HEK293 (cell line): Measurements from ENCODE around the gene TRPC4AP.
"Not testable (repeated sequence)": the region's sequence is repeated elsewhere in the genome, so short reads cannot be mapped to it uniquely, and the experiment has no call there.

Experiments used
- CTCF ChIA-PET: fragments of 350-600 bp; formaldehyde crosslinking; extraction: SDS; loops from one replicate; lab custom pipeline; 2021; ENCODE audit warnings: antibody characterized with exemption; lab: Yijun Ruan, JAX
- POLR2A ChIA-PET: fragments of 300-600 bp; formaldehyde crosslinking; extraction: SDS; loops from one replicate; lab custom pipeline; 2020; ENCODE audit warnings: antibody characterized with exemption, inconsistent platforms; lab: Yijun Ruan, JAX
- H3K27ac ChIP-seq: fragments of 200-500 bp; sonication (Bioruptor generic); 2 replicates; pipeline ENCODE4 v1.5.1; 2014; ENCODE audit warnings: low read depth, low read length, control low read depth, inconsistent platforms; ENCODE audit errors: extremely low read depth
- H3K36me3 ChIP-seq, 2 experiments: fragments of 200-500 bp in 1 of 2; sonication (Bioruptor generic) in 1 of 2; 1 replicate in 1 of 2; 2 replicates in 1 of 2; pipeline ENCODE4 v1.5.1; 2014 to 2017; ENCODE audit warnings: inconsistent platforms in 2 of 2, low read length in 2 of 2; ENCODE audit not compliant: control insufficient read depth in 2 of 2, insufficient read depth in 1 of 2
- H3K4me1 ChIP-seq: fragments of 200-500 bp; sonication (Bioruptor generic); 2 replicates; pipeline ENCODE4 v1.5.1; 2014; ENCODE audit warnings: mild to moderate bottlenecking, low read length, inconsistent platforms; ENCODE audit not compliant: control insufficient read depth, insufficient read depth
- H3K4me3 ChIP-seq: 2 replicates; pipeline ENCODE4 v1.5.1; 2011; ENCODE audit warnings: low read depth, mild to moderate bottlenecking, control low read depth, low read length, moderate library complexity
- H3K9me3 ChIP-seq: fragments of 200-500 bp; sonication (Bioruptor generic); 2 replicates; pipeline ENCODE4 v1.5.1; 2014; ENCODE audit warnings: low read depth, low read length, inconsistent platforms; ENCODE audit not compliant: control insufficient read depth, insufficient read depth
- HOXC10 ChIP-seq: sonication (generic); formaldehyde crosslinking; IDR thresholded peaks from 2 replicates; pipeline ENCODE4 v1.8.1; 2023; ENCODE audit warnings: mild to moderate bottlenecking, missing genetic modification reagents
- SCRT2 ChIP-seq: fragments of 450-650 bp; formaldehyde crosslinking; IDR thresholded peaks from 2 replicates; pipeline ENCODE4 v1.5.1; 2016; ENCODE audit warnings: missing biosample characterization, missing genetic modification characterization
- SP2 ChIP-seq: fragments of 450-650 bp; formaldehyde crosslinking; IDR thresholded peaks from 2 replicates; pipeline ENCODE4 v1.5.1; 2016; ENCODE audit warnings: missing biosample characterization, missing genetic modification characterization
- ZFP69B ChIP-seq: fragments of 450-650 bp; formaldehyde crosslinking; IDR thresholded peaks from 2 replicates; pipeline ENCODE4 v1.5.1; 2016; ENCODE audit warnings: missing biosample characterization, missing genetic modification characterization
- ZNF19 ChIP-seq: fragments of 450-650 bp; formaldehyde crosslinking; IDR thresholded peaks from 2 replicates; pipeline ENCODE4; 2016; ENCODE audit warnings: missing biosample characterization, missing genetic modification characterization, low read depth
- ZNF221 ChIP-seq: fragments of 450-650 bp; formaldehyde crosslinking; IDR thresholded peaks from 2 replicates; pipeline ENCODE4 v1.5.1; 2017; ENCODE audit warnings: missing biosample characterization, missing genetic modification characterization, borderline replicate concordance
- ZNF239 ChIP-seq: fragments of 450-650 bp; formaldehyde crosslinking; IDR thresholded peaks from 2 replicates; pipeline ENCODE4 v1.5.1; 2016; ENCODE audit warnings: missing biosample characterization, missing genetic modification characterization
- ZNF324 ChIP-seq: fragments of 450-650 bp; formaldehyde crosslinking; IDR thresholded peaks from 2 replicates; pipeline ENCODE4 v1.5.1; 2016; ENCODE audit warnings: missing biosample characterization, missing genetic modification characterization
- ZNF623 ChIP-seq: fragments of 450-650 bp; formaldehyde crosslinking; IDR thresholded peaks from 2 replicates; pipeline ENCODE4 v1.5.1; 2016; ENCODE audit warnings: missing biosample characterization, missing genetic modification characterization
- ZNF629 ChIP-seq: fragments of 450-650 bp; formaldehyde crosslinking; IDR thresholded peaks from 2 replicates; pipeline ENCODE4 v1.5.1; 2017; ENCODE audit warnings: missing biosample characterization, missing genetic modification characterization
- ZNF658 ChIP-seq: fragments of 450-650 bp; formaldehyde crosslinking; IDR thresholded peaks from 2 replicates; pipeline ENCODE4; 2016; ENCODE audit warnings: missing biosample characterization, missing genetic modification characterization
- ZNF670 ChIP-seq: fragments of 450-650 bp; formaldehyde crosslinking; IDR thresholded peaks from 2 replicates; pipeline ENCODE4 v1.5.1; 2016; ENCODE audit warnings: missing biosample characterization, missing genetic modification characterization, low read depth
- ZSCAN30 ChIP-seq: fragments of 450-650 bp; IDR thresholded peaks from 2 replicates; pipeline ENCODE4 v1.5.1; 2018; ENCODE audit warnings: missing biosample characterization, mild to moderate bottlenecking, missing genetic modification characterization, moderate library complexity
- TF ChIP-seq, protein P1 (sequence below): fragments of 450-650 bp; formaldehyde crosslinking; IDR thresholded peaks from 2 replicates; pipeline ENCODE4 v1.5.1; 2016; ENCODE audit warnings: missing biosample characterization, missing genetic modification characterization
- TF ChIP-seq, protein P2 (sequence below): fragments of 450-650 bp; formaldehyde crosslinking; IDR thresholded peaks from 2 replicates; pipeline ENCODE4 v1.5.1; 2016; ENCODE audit warnings: missing biosample characterization, missing genetic modification characterization
- TF ChIP-seq, protein P3 (sequence below): fragments of 450-650 bp; formaldehyde crosslinking; IDR thresholded peaks from 2 replicates; pipeline ENCODE4 v1.5.1; 2016; ENCODE audit warnings: missing biosample characterization, missing genetic modification characterization
- TF ChIP-seq, protein P4 (sequence below): fragments of 450-650 bp; IDR thresholded peaks from 2 replicates; pipeline ENCODE4 v1.5.1; 2018; ENCODE audit warnings: missing biosample characterization, missing genetic modification characterization
- TF ChIP-seq, protein P5 (sequence below): fragments of 450-650 bp; formaldehyde crosslinking; IDR thresholded peaks from 2 replicates; pipeline ENCODE4 v1.5.1; 2016; ENCODE audit warnings: missing biosample characterization, missing genetic modification characterization
- TF ChIP-seq, protein P6 (sequence below): fragments of 450-650 bp; formaldehyde crosslinking; IDR thresholded peaks from 2 replicates; pipeline ENCODE4 v1.5.1; 2016; ENCODE audit warnings: missing biosample characterization, missing genetic modification characterization

TRPC4AP gene

DNA sequence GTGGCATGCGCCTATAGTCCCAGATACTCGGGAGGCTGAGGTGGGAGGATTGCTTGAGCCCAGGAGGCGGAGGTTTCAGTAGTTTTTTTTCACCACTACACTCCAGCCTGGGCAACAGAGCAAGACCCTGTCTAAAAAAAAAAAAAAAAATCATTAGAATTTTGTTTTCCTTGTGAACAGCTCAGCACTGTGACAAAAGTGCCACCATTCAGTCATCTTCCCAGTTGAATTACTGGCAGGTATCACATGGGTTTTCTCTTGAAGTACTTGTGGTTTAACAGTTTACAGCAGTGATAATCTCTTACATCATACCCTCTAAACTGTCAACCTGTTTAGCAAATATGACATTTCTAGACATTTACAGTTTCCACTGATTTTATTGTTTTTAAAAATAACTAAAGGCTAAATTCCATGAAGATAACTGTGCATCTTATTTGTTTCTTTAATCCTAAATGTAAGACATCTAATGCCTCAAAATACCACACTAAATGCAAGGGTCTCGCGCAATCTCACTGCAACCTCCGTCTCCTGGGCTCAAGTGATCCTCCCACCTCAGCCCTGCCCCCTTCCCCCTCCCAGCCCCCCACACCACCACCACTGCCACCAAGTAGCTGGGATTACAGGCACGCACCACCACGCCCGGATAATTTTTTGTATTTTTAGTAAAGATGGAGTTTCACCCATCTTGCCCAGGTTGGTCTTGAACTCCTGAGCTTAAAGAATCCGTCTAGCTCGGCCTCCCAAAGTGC lies 7.0 kb downstream of the TRPC4AP start (continued):
- TF ChIP-seq, protein P1, sequence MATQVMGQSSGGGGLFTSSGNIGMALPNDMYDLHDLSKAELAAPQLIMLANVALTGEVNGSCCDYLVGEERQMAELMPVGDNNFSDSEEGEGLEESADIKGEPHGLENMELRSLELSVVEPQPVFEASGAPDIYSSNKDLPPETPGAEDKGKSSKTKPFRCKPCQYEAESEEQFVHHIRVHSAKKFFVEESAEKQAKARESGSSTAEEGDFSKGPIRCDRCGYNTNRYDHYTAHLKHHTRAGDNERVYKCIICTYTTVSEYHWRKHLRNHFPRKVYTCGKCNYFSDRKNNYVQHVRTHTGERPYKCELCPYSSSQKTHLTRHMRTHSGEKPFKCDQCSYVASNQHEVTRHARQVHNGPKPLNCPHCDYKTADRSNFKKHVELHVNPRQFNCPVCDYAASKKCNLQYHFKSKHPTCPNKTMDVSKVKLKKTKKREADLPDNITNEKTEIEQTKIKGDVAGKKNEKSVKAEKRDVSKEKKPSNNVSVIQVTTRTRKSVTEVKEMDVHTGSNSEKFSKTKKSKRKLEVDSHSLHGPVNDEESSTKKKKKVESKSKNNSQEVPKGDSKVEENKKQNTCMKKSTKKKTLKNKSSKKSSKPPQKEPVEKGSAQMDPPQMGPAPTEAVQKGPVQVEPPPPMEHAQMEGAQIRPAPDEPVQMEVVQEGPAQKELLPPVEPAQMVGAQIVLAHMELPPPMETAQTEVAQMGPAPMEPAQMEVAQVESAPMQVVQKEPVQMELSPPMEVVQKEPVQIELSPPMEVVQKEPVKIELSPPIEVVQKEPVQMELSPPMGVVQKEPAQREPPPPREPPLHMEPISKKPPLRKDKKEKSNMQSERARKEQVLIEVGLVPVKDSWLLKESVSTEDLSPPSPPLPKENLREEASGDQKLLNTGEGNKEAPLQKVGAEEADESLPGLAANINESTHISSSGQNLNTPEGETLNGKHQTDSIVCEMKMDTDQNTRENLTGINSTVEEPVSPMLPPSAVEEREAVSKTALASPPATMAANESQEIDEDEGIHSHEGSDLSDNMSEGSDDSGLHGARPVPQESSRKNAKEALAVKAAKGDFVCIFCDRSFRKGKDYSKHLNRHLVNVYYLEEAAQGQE (tag by site-specific recombination), result no peak
- TF ChIP-seq ZNF670 (no peak), ZNF221 (no peak), ZFP69B (tag by site-specific recombination) (no peak), SCRT2 (tag by site-specific recombination) (peak; percentile 47; the same call in 1 of the 2 replicates), ZSCAN30 (no peak), ZNF623 (tag by site-specific recombination) (no peak), ZNF629 (tag by site-specific recombination) (peak; percentile 69), HOXC10 (CRISPR knock-in tag) (no peak), ZNF19 (tag by site-specific recombination) (no peak), ZNF658 (tag by site-specific recombination) (no peak), SP2 (tag by site-specific recombination) (no peak)
- TF ChIP-seq, protein P2, sequence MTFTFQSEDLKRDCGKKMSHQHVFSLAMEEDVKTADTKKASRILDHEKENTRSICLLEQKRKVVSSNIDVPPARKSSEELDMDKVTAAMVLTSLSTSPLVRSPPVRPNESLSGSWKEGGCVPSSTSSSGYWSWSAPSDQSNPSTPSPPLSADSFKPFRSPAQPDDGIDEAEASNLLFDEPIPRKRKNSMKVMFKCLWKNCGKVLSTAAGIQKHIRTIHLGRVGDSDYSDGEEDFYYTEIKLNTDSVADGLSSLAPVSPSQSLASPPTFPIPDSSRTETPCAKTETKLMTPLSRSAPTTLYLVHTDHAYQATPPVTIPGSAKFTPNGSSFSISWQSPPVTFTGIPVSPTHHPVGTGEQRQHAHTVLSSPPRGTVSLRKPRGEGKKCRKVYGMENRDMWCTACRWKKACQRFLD (tag by site-specific recombination), result no peak
- TF ChIP-seq, protein P3, sequence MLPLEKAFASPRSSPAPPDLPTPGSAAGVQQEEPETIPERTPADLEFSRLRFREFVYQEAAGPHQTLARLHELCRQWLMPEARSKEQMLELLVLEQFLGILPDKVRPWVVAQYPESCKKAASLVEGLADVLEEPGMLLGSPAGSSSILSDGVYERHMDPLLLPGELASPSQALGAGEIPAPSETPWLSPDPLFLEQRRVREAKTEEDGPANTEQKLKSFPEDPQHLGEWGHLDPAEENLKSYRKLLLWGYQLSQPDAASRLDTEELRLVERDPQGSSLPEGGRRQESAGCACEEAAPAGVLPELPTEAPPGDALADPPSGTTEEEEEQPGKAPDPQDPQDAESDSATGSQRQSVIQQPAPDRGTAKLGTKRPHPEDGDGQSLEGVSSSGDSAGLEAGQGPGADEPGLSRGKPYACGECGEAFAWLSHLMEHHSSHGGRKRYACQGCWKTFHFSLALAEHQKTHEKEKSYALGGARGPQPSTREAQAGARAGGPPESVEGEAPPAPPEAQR (tag by site-specific recombination), result no peak
- TF ChIP-seq, protein P4, sequence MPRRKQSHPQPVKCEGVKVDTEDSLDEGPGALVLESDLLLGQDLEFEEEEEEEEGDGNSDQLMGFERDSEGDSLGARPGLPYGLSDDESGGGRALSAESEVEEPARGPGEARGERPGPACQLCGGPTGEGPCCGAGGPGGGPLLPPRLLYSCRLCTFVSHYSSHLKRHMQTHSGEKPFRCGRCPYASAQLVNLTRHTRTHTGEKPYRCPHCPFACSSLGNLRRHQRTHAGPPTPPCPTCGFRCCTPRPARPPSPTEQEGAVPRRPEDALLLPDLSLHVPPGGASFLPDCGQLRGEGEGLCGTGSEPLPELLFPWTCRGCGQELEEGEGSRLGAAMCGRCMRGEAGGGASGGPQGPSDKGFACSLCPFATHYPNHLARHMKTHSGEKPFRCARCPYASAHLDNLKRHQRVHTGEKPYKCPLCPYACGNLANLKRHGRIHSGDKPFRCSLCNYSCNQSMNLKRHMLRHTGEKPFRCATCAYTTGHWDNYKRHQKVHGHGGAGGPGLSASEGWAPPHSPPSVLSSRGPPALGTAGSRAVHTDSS, result no peak

DNA sequence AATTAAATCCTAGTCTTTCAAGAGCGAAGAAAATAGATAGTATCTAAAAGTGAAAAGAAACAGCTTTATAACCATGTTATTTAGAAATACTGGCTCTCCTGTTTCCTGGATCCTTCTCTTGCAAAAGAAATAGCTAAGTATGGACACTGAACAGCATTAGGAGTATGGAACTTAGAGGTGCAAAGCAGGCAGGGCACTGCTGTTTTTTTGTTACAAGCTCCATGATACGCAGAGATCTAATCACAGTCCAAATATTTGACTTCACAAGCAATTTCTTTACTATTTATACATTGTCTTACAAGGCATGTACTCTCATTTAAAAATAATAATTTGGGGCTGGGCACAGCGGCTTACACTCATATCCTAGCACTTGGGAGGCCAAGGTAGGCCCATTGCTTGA lies 7.6 kb downstream of the TRPC4AP start:
- ChIA-PET CTCF (interaction anchor here (0.7 to 1.0 kb wide), 3 partner anchors 11 to 218 kb away, joined by 4 read pairs; no protein-coding TSS in a partner anchor), POLR2A (interaction anchor here (0.6 kb wide), 1 partner anchor 207 kb away, joined by 6 read pairs; no protein-coding TSS in a partner anchor)
- Histone ChIP-seq H3K4me3 (no peak overlapping the region), H3K27ac (no peak overlapping the region), H3K36me3 (no peaks in the 10 kb centered on the region; a peak in 1 of 3 replicates), H3K9me3 (no peaks in the 10 kb centered on the region), H3K4me1 (peaks cover 14% of the 10 kb centered on the region)
- no peak for TF ChIP-seq ZNF239 (tag by site-specific recombination)
- TF ChIP-seq, protein P5, sequence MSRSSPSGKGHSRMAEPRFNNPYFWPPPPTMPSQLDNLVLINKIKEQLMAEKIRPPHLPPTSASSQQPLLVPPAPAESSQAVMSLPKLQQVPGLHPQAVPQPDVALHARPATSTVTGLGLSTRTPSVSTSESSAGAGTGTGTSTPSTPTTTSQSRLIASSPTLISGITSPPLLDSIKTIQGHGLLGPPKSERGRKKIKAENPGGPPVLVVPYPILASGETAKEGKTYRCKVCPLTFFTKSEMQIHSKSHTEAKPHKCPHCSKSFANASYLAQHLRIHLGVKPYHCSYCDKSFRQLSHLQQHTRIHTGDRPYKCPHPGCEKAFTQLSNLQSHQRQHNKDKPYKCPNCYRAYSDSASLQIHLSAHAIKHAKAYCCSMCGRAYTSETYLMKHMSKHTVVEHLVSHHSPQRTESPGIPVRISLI (tag by site-specific recombination), result no peak
- TF ChIP-seq, protein P6, sequence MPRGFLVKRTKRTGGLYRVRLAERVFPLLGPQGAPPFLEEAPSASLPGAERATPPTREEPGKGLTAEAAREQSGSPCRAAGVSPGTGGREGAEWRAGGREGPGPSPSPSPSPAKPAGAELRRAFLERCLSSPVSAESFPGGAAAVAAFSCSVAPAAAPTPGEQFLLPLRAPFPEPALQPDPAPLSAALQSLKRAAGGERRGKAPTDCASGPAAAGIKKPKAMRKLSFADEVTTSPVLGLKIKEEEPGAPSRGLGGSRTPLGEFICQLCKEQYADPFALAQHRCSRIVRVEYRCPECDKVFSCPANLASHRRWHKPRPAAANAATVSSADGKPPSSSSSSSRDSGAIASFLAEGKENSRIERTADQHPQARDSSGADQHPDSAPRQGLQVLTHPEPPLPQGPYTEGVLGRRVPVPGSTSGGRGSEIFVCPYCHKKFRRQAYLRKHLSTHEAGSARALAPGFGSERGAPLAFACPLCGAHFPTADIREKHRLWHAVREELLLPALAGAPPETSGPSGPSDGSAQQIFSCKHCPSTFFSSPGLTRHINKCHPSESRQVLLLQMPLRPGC (tag by site-specific recombination), result no peak
- TF ChIP-seq ZNF324 (tag by site-specific recombination), result no peak

DNA sequence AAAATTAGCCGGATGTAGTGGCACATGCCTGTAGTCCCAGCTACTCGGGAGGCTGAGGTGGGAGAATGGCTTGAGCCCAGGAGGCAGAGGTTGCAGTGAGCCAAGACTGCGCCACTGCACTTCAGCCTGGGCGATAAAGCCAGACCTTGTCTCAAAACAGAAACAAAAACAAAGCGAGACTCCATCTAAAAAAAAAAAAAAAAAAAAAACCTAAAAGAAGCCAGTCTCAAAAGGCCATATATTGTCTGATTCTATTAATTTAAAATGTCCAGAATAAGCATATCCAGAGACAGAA lies 12.3 kb downstream of the TRPC4AP start:
- not testable (repeated sequence) for H3K4me3 ChIP-seq, H3K4me1 ChIP-seq, H3K27ac ChIP-seq, H3K9me3 ChIP-seq
- ChIA-PET POLR2A (interaction anchor here (0.7 kb wide), 1 partner anchor 11 kb away, joined by 3 read pairs; no protein-coding TSS in a partner anchor), CTCF (interaction anchor here (1.4 kb wide), 1 partner anchor 16 kb away, joined by 3 read pairs; no protein-coding TSS in a partner anchor)
- H3K36me3 ChIP-seq, result peaks cover 0 to 21% of the 10 kb centered on the region in 2 experiments; a peak in 2 of 3 replicates
